ENCODE results near the gene DIP2B. TPM values are rescaled to one million over a fixed set of nuclear protein-coding genes. Genes with fewer than 3 reads are reported as not detected.
A peak's percentile ranks its signal among the peaks of the same experiment; 100 is the strongest.

The DIP2B gene
- total RNA-seq, 2 experiments from 2014 or later = 29.5 to 30.0 TPM

- Mint-ChIP-seq H3K4me1 (ENCODE audit: low read depth) (peaks cover 36% of the 10 kb centered on the region), H3K36me3 (ENCODE audit: low read depth) (peaks cover 36% of the 10 kb centered on the region), H3K4me3 (no peak overlapping the region), H3K27me3 (no peaks in the 10 kb centered on the region), H3K27ac (no peak overlapping the region), H3K9me3 (no peaks in the 10 kb centered on the region)
- H3K4me1 ChIP-seq (ENCODE audit: insufficient read depth, low read length) = peaks cover 18% of the 10 kb centered on the region
- no peak overlapping the region for H3K27ac ChIP-seq (ENCODE audit: low read depth in 1 of 2, low read length in 2 of 2)
- H3K27me3 ChIP-seq (ENCODE audit: control insufficient read depth in 1 of 2, insufficient read depth in 2 of 2, low read length in 2 of 2) = no peaks in the 10 kb centered on the region
- no peak for ATAC-seq (ENCODE audit: poor library complexity)
- intact Hi-C loops (cut with DNase I, micrococcal nuclease) = no loop called here
- CTCF ChIA-PET = interaction anchor here (1.3 kb wide), 1 partner anchor 15 kb away, joined by 7 read pairs; no protein-coding TSS in a partner anchor
- no peaks in the 10 kb centered on the region for H3K9me3 ChIP-seq (ENCODE audit: control insufficient read depth in 1 of 2, insufficient read depth in 1 of 2, low read length in 2 of 2)
- POLR2A ChIA-PET = interaction anchor here (0.9 kb wide), 1 partner anchor 248 kb away, joined by 3 read pairs; no protein-coding TSS in a partner anchor
- DNase-seq = no peak
- H3K36me3 ChIP-seq (ENCODE audit: insufficient read depth, low read length) = peaks cover 17% of the 10 kb centered on the region
- no peak overlapping the region for H3K4me3 ChIP-seq (ENCODE audit: low read length)
- TF ChIP-seq, protein P1, sequence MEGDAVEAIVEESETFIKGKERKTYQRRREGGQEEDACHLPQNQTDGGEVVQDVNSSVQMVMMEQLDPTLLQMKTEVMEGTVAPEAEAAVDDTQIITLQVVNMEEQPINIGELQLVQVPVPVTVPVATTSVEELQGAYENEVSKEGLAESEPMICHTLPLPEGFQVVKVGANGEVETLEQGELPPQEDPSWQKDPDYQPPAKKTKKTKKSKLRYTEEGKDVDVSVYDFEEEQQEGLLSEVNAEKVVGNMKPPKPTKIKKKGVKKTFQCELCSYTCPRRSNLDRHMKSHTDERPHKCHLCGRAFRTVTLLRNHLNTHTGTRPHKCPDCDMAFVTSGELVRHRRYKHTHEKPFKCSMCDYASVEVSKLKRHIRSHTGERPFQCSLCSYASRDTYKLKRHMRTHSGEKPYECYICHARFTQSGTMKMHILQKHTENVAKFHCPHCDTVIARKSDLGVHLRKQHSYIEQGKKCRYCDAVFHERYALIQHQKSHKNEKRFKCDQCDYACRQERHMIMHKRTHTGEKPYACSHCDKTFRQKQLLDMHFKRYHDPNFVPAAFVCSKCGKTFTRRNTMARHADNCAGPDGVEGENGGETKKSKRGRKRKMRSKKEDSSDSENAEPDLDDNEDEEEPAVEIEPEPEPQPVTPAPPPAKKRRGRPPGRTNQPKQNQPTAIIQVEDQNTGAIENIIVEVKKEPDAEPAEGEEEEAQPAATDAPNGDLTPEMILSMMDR (IDR thresholded peaks at IDR 0.05) = no peak
Measured at GRCh38 chr12:50780013-50780412, 275.2 kb downstream of the DIP2B start.

DNA sequence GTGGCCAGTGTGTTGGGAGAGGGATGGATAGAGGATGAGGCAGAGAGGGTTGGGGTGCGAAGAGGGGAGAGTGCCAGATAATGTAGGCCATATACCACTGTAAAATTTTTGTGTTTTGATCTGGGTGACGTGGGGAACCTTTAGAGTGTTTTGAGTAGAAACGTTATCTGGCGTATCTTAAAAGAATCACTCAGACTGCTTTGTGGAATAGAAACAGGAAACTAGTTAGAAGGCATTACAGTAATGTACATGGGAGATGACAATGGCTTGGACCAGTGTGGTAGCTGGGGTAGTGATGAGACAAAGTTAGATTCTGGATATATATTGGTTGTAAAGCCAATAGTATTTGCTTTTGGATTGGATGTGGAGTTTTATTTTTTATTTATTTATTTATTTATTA lies 279.7 kb downstream of the DIP2B start:
- H3K9me3 ChIP-seq (ENCODE audit: control insufficient read depth in 1 of 2, insufficient read depth in 1 of 2, low read length in 2 of 2) = no peaks in the 10 kb centered on the region
- no peak overlapping the region for H3K27ac ChIP-seq (ENCODE audit: low read depth in 1 of 2, low read length in 2 of 2)
- no peak overlapping the region for H3K4me3 Mint-ChIP-seq
- peak overlapping the region; percentile 71 for H3K27ac Mint-ChIP-seq
- H3K4me3 ChIP-seq (ENCODE audit: low read length) = no peak overlapping the region
- TF ChIP-seq, protein P1 (IDR thresholded peaks at IDR 0.05) = no peak
- H3K36me3 ChIP-seq (ENCODE audit: insufficient read depth, low read length) = peaks cover 28% of the 10 kb centered on the region
- no peaks in the 10 kb centered on the region for H3K27me3 Mint-ChIP-seq
- CTCF ChIA-PET = no interaction called here
- H3K9me3 Mint-ChIP-seq = no peaks in the 10 kb centered on the region
- peak in 1 of 14 experiments; percentile 5 for DNase-seq
- H3K4me1 ChIP-seq (ENCODE audit: insufficient read depth, low read length) = peaks cover 6% of the 10 kb centered on the region
- POLR2A ChIA-PET = no interaction called here
- peaks cover 11% of the 10 kb centered on the region for H3K4me1 Mint-ChIP-seq (ENCODE audit: low read depth)
- ATAC-seq (ENCODE audit: poor library complexity) = peak; percentile 82
- no peaks in the 10 kb centered on the region for H3K27me3 ChIP-seq (ENCODE audit: control insufficient read depth in 1 of 2, insufficient read depth in 2 of 2, low read length in 2 of 2)
- H3K36me3 Mint-ChIP-seq (ENCODE audit: low read depth) = peaks cover 62% of the 10 kb centered on the region
- intact Hi-C loops (cut with DNase I, micrococcal nuclease) = no loop called here

DNA sequence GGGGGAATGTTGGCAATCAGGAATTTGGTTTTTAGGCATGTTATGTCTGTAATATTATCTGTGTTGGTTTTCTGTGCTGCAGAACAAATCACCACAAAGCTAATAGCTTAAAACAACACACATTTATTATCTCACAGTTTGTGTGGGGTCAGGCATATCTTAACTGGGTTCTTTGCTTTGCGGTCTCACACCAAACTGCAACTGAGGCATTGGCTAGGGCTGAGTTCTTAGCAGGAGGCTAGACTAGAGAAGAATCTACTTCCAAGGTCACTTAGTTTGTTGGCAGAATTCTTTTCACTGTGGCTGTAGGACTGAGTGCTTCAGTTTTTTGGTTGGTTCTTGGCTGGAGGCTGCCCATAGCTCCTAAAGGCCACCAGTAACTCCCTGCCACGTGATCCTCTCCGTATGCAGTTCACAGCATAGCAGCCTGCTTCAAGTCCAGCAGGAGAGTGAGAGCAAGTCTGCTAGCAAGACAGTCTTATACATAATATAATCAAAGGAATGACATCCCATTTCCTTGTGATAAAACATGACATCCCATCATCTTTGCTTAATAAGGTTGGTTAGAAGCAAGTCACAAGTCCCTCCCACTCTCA lies 280.7 kb downstream of the DIP2B start:
- DNase-seq (no peak), ATAC-seq (ENCODE audit: poor library complexity) (no peak)
- Mint-ChIP-seq H3K9me3 (no peaks in the 10 kb centered on the region), H3K36me3 (ENCODE audit: low read depth) (peaks cover 59% of the 10 kb centered on the region), H3K4me3 (no peak overlapping the region), H3K27ac (no peak overlapping the region), H3K4me1 (ENCODE audit: low read depth) (peaks cover 11% of the 10 kb centered on the region), H3K27me3 (no peaks in the 10 kb centered on the region)
- Histone ChIP-seq H3K9me3 (ENCODE audit: control insufficient read depth in 1 of 2, insufficient read depth in 1 of 2, low read length in 2 of 2) (no peaks in the 10 kb centered on the region), H3K36me3 (ENCODE audit: insufficient read depth, low read length) (peaks cover 28% of the 10 kb centered on the region), H3K4me3 (ENCODE audit: low read length) (no peak overlapping the region), H3K27ac (ENCODE audit: low read depth in 1 of 2, low read length in 2 of 2) (no peak overlapping the region), H3K4me1 (ENCODE audit: insufficient read depth, low read length) (peaks cover 6% of the 10 kb centered on the region), H3K27me3 (ENCODE audit: control insufficient read depth in 1 of 2, insufficient read depth in 2 of 2, low read length in 2 of 2) (no peaks in the 10 kb centered on the region)
- intact Hi-C loops (cut with DNase I, micrococcal nuclease) = no loop called here
- ChIA-PET POLR2A (no interaction called here), CTCF (no interaction called here)
- TF ChIP-seq, protein P1 (IDR thresholded peaks at IDR 0.05) = no peak

Measured in CD4-positive, alpha-beta T cell (primary cell).